Measurements from ENCODE around the gene VPS9D1.
"Not testable (repeated sequence)": the region's sequence is repeated elsewhere in the genome, so short reads cannot be mapped to it uniquely, and the experiment has no call there.

Gene VPS9D1

DNA sequence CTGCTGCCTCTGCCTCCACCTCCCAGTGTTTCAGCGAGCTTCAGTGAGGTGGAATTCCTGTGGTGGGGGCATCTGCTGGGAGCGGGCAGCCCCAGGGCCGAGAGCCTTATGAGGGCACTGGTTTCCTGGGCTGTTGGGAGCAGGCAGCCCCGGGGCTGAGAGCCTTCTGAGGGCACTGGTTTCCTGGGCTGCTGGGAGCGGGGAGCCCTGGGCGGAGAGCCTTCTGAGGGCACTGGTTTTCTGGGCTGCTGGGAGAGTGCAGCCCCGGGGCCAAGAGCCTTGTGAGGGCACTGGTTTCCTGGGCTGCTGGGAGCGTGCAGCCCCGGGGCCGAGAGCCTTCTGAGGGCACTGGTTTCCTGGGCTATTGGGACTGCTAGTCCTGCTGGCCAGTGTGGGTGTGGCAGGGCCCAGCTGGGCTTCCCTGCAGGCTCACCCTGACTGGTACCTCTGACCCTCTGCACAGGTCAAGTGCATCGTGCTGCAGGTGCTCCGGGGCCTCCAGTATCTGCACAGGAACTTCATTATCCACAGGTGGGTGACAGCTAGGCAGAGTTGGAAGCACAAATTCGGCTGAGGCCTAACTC, 28.6 kb downstream of the VPS9D1 start:
- DNase-seq = no peak

- no peak for DNase-seq
These were observed 29.3 kb downstream of the VPS9D1 start for GRCh38 chr16:89691231-89691985.

DNA sequence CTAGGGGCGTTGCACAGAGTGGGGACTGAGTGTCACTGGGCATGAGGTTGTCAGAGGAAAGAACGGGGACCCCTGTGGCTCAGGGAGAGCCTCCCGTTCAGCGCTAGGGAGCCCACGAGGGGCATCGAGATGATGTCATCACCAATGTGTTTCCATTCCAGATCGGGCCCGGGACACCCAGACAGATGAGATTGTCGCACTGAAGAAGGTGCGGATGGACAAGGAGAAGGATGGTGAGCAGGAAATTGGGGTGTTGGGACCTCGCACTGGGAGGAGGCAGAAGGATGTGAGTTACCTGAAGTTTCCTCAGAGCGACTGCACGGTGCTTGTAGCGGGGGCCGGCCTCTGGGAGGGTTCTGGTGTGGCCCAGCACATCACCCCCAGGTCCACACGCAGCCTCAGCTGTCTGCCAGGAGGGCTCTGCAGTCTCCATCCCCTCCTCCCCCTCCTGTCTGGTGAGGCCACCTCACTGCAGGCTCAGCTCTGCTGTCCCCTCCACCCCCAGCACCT, 30.3 kb downstream of the VPS9D1 start:
- no peak for DNase-seq

GRCh38 chr16:89689621-89690020, 31.1 kb downstream of the VPS9D1 start:
- DNase-seq = not testable (repeated sequence)

GRCh38 chr16:89689142-89689541, 31.6 kb downstream of the VPS9D1 start:
- DNase-seq = no peak

- no peak for DNase-seq
These were observed 32.3 kb downstream of the VPS9D1 start for GRCh38 chr16:89688395-89688794.

- no peak for DNase-seq
These were observed 33.4 kb downstream of the VPS9D1 start for GRCh38 chr16:89687092-89687940.

DNA sequence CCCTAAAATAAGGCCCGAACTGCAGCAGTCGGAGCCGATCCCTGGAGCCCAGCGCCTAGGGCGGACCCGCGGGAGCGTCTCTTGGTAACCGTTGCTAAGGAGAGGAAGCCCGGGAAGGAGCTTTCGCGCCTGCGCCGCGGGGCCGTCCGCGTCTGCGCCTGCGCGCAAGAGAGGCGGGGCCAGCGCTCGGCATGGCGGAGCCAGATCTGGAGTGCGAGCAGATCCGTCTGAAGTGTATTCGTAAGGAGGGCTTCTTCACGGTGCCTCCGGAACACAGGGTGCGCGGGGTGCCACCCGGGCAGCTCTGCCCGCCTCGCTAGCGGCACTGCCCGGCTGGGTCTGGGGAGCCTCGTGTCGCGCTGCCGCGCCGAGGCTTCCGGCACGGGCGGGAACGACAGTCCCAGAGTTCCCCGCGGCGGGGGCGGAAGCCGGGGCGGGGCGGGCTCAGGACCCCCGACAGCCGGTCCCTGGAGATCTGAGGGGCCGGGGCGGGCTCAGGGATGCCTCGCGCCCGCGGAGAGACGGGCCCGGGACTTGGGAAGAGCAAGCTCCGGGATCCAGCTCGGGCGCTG, 34.1 kb downstream of the VPS9D1 start, which contains the start of gene CDK10:
TSS of gene CDK10 (plus strand) at position 170 of the 572 bp plus-strand sequence. CDS start at position 192, 22 bp downstream.
- peak; percentile 88 to 90 for DNase-seq

DNA sequence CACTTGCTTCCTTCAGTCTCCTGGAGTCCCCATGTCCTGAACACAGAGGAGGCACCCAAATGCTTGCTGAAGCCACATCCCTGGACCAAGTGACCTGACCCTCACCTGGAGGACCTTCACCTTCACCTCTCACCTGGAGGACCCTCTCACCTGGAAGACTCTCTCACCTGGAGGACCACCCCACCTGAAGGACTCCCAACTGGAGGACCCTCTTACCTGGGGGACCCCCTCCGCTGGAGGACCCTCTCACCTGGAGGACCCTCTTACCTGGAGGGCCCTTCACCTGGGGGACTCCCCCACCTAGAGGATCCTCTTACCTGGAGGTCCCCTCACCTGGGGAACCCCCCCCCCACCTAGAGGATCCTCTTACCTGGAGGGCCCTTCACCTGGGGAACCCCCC, 34.8 kb downstream of the VPS9D1 start:
- DNase-seq = no peak

DNA sequence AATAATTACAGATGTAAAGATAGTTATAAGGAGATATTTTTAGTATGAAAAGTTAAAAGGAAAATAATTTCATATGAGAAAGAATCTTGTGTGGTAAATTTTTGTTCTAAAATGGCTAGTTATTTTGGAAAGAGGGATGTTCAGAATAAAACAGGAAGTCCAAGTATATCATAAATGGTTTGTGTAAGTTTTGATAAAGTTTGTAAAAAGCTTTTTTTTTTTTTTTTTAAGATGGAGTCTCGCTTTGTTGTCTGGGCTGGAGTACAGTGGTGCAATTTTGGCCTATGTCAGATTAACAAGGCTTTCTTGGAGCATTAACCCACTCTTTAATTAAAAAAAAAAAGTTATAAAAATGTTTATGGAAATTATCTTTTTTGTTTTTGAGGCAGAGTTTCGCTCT, 42.4 kb downstream of the VPS9D1 start:
- no peak for DNase-seq

- DNase-seq = no peak
These were observed 48.3 kb downstream of the VPS9D1 start for GRCh38 chr16:89672177-89672941.

- DNase-seq = not testable (repeated sequence)
These were observed 49.1 kb downstream of the VPS9D1 start for GRCh38 chr16:89671565-89671964.

- no peak for DNase-seq
These were observed 49.9 kb downstream of the VPS9D1 start for GRCh38 chr16:89670496-89671431.

GRCh38 chr16:89669755-89670154, 50.9 kb downstream of the VPS9D1 start:
- DNase-seq = no peak

DNA sequence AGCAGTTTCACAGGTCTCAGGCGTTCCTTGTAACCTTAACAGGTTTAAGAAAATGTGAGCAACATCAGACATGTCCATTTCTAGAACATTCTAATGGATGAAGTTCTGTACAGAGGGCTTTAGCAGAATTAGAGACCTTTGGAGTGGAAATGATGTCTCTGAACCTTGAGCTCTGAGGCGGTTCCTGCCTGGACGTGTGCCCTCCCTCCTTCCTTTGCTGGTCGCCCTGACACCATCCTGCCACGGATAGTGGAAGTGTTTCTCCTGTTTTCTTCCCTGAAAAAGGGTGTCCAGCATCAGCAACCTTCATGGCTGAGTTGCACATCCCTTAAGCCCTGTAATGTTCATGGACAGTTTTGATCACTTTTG, 51.9 kb downstream of the VPS9D1 start:
- no peak for DNase-seq

DNA sequence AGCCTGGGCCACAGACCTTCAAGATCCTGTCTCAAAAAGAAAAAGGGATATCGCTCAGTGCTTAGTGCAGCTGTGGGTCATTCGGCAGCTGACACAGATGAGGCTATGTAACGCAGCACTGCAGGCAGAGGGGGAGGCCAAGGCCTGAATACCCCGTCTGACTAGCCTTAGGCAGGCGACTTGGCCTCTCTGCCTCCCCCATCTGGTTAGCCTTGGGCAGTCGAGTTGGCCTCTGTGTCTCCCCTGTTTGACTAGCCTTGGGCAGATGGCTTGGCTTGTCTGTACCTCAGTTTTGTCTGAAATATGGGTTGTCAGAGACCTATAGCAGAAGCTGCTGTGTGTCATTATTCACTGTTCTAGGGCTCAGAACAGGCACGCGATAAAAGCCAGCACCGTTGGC, 53.1 kb downstream of the VPS9D1 start:
- no peak for DNase-seq

GRCh38 chr16:89667000-89667399, 53.7 kb downstream of the VPS9D1 start:
- DNase-seq = peak; percentile 8 to 23

DNA sequence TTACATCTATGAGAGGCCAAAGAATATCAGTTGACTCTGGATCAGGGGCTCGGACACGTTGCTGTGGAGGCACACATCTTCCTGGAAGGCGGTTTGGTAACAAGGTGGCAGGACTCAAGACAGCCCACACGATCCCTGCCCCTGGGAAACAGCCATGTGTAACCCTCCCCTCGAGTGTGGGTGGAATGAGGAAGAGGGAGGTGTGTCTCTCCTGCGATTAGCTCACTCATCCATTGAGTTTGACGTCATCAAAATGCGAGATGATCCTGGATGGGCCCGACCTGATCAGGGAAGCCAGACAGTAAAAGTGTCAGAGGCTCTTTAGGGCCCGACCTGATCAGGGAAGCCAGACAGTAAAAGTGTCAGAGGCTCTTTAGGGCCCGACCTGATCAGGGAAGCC, 56.5 kb downstream of the VPS9D1 start:
- DNase-seq = not testable (repeated sequence)

DNA sequence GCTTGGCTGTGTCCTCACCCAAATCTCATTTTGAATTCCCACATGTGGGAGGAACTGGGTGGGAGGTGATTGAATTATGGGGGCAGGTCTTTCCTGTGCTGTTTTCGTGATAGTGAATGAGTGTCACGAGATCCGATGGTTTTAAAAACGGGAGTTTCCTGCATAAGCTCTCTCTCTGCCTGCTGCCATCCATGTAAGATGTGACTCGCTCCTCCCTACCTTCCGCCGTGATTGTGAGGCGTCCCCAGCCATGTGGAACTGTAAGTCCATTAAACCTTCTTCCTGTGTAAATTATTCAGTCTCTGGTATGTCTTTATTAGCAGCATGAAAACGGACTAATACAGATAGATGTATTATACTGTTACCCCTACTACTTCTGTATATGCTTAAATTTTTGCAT, 59.5 kb downstream of the VPS9D1 start:
- DNase-seq = no peak

DNA sequence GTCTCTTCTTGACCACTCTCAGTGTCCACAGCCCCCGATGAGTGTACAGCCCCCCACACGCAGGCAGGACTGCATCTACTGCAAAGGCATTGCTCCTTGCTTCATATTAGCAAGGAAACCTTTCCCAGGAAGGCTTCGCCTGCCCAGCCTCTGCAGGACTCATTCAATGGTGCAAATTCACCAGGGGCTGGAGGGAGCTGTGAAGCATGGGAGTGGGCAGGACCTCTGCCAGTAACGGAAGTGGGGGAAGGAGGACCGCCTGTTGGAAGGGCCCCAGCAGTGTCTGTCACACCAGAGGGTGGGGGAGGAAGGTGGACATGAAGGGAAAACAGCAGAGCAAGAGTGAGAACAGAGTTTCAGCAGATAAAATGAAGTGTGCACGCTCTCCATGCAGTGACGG, 60.6 kb downstream of the VPS9D1 start:
- DNase-seq = no peak

DNA sequence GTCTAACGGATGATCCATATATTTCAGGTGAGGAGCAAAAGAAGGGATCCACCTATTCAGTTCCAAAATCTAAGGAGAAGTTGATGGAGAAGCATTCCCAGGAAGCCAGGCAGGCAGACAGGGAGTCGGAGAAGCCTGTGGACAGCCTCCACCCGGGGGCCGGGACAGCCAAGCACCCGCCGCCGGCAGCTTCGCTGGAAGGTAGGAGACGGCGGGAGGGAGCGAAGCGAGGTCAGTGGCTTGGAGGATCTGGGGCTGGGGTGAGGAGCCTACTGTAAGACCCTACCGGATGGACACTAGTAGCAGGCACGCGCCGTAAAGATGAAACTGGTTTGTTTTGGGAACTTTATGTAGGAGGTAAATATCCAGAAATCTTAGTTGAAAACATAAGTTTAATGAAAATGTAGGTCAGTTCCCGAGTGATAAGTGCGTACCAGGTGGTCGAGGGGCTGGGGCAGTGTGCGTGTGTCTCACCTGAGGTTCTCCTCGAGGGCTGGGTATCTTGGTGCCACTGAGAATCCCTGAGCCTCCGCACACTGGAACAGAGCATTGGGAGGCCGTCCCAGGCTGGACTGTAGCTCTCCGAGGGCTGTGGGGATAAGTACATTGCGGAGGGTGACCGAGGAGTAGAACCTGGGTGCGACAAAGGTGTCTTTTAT, 62.3 kb downstream of the VPS9D1 start:
- DNase-seq = no peak
